ENCODE results near the gene TAF4B.
"Not testable (repeated sequence)": the region's sequence is repeated elsewhere in the genome, so short reads cannot be mapped to it uniquely, and the experiment has no call there.

TAF4B gene

DNA sequence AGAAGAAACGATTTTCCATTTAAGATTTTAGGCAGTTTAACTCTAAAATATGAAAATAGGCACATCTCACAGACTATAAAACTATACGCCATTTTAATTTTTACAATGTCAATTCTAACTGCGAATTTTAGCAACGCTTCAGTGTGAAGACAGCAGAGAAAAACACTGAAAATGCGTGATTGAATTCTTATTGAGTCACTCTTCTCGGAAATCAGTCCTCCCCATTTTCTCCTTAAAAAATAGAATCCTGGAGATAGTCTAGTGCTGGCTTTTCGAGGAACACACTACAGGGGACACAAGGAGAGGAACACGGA, 373 bp upstream of the TAF4B start:
- Mint-ChIP-seq H3K4me3 (peak overlapping the region; percentile 83), H3K27ac (peak overlapping the region; percentile 93), H3K9me3 (no peaks in the 10 kb centered on the region), H3K36me3 (peaks cover 13% of the 10 kb centered on the region), H3K4me1 (peaks cover 22% of the 10 kb centered on the region)
- no peak for ATAC-seq
- no peak for DNase-seq (ENCODE audit: low spot score in 2 of 2)

DNA sequence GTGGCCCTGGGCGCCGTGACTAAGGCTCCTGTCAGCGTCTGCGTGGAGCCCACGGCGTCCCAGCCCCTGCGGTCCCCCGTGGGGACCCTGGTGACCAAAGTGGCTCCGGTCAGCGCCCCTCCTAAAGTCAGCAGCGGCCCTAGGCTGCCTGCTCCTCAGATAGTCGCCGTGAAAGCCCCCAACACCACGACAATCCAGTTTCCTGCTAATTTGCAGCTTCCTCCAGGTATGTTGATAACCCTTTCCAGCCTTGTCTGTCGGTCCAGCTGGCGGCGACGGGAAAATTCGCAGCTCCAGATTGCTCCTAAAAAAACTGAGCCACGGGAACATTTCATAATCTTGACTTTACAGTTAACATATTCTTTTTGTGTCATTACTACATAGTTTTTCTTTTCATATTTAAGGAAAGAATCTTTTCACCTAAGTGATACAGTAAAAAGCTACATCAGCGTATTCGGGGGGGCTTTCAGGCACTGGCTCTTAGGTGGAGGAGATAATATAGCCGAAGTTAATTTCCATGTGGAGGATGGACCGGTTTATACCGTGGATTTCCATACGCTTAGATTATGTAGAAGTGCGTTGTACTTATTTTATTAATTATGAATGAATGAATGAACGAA, 916 bp downstream of the TAF4B start:
- DNase-seq (ENCODE audit: low spot score in 2 of 2) (no peak), ATAC-seq (no peak)
- Mint-ChIP-seq H3K27ac (peak overlapping the region; percentile 93), H3K4me1 (peaks cover 22% of the 10 kb centered on the region), H3K4me3 (peak overlapping the region; percentile 83), H3K9me3 (no peaks in the 10 kb centered on the region), H3K36me3 (peaks cover 13% of the 10 kb centered on the region)

DNA sequence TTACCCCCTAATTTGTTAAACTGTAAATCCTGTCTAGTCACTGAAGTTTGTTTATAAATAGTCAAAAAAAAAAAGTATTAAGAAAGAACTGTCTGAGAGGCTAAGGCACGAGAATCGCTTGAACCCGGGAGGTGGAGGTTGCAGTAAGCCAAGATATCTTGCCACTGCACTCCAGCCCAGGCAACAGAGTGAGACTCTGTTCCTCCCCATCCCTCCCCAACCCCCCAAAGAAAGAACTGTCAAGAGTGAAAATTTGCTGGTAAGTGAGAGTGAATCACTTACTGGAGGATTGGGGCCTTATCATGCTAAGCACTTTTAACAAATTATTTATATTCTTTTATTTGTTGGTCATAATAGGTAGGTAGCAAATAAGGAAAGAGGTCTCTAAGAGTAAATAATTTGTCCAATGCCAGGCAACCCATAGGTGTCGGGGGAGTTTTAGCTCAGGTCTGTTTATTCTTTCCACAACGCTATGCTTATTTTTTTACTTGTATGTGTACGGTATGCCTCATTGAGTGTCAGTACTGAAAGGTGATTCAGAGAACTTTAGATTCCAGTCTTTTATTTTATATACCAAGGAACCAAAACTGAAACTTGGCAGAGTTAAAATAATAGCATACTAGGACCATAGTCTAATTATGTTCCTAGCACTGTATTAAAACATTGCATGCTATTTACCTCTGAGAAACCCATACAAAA, 2.5 kb downstream of the TAF4B start:
- no peak for DNase-seq (ENCODE audit: low spot score in 2 of 2)
- no peak for ATAC-seq
- Mint-ChIP-seq H3K4me1 (peaks cover 29% of the 10 kb centered on the region), H3K27ac (no peak overlapping the region), H3K4me3 (peak overlapping the region; percentile 83), H3K9me3 (no peaks in the 10 kb centered on the region), H3K36me3 (peaks cover 13% of the 10 kb centered on the region)

DNA sequence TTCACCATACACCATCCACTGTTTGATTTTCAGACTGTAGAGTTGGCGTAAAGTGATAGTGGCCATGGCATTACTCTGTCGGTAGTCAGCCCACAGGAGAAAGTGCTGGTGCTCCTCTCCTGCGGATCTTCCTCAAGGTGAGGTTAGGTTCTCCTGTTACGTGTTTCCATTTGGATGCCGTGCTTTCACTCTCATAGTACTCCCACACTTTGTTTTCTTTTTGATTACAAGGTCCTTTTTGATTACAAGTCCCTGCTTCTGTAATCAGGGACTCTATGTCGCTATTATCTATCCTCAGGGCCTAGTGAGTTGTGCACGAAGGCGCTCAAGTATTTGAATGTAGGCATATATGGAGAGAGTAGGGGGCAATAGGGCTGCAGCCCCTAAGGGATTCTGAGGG, 4.3 kb downstream of the TAF4B start:
- DNase-seq (ENCODE audit: low spot score in 2 of 2) (no peak), ATAC-seq (no peak)
- no peaks in the 10 kb centered on the region for H3K9me3 Mint-ChIP-seq
- H3K36me3 Mint-ChIP-seq, result peaks cover 11% of the 10 kb centered on the region
- H3K4me1 Mint-ChIP-seq, result peaks cover 32% of the 10 kb centered on the region
- no peak overlapping the region for H3K4me3 Mint-ChIP-seq
- H3K27ac Mint-ChIP-seq, result peak overlapping the region; percentile 54

DNA sequence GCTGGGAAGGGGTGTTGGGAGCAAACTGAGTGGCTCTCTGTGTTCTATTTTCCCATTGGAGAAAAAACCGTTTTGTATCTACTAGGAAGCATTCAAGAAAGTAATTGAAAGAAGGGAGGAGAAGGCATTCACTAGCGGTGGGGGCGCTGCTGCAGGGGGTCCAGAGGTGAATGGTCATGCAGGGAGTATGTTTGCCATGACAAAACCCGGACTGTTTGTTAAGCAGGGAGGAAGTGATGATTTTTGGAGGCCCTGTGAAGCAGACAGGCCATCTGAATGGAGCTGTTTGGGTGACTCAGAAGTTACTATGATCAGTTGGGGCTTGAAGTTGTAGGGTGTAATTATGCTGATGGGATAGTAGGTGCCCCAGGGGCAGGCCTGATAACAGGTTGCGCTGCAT, 7.0 kb downstream of the TAF4B start:
- Mint-ChIP-seq H3K27ac (no peak overlapping the region), H3K4me1 (peaks cover 23% of the 10 kb centered on the region), H3K9me3 (no peaks in the 10 kb centered on the region), H3K4me3 (no peak overlapping the region), H3K36me3 (no peaks in the 10 kb centered on the region)
- ATAC-seq (no peak), DNase-seq (ENCODE audit: low spot score in 2 of 2) (no peak)

DNA sequence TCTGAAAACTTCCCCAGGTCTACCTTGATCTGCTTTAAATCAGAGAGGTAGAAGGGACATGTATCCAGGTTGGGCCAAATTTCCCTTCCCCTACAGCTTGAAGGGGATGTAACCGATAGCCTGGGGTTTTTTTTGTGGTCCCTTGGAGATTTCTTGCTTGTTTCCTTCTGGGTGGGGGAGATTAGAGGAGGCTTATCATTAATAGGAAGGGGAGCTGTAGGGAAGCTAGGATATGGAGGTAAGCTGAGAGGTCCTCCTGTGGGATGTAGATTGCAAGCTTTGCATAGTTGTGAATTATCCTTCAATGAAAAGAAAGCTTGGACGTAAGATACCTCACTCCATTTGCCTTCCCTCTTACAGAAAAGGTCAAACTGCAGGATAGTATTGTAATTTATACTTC, 11.1 kb downstream of the TAF4B start:
- H3K36me3 Mint-ChIP-seq, ATAC-seq: not testable (repeated sequence)

DNA sequence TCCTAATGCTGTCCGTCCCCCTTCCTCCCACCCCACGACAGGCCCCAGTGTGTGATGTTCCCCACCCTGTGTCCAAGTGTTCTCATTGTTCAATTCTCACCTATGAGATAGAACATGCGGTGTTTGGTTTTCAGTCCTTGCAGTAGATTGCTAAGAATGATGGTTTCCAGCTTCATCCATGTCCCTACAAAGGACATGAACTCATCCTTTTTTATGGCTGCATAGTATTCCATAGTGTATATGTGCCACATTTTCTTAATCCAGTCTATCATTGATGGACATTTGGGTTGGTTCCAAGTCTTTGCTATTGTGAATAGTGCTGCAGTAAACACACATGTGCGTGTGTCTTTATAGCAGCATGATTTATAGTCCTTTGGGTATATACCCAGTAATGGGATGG, 12.5 kb downstream of the TAF4B start:
- peaks cover 12% of the 10 kb centered on the region for H3K9me3 Mint-ChIP-seq
- not testable (repeated sequence) for ATAC-seq, H3K27ac Mint-ChIP-seq

More for the DNA sequence above, 11.1 kb downstream of the TAF4B start:
- not testable (repeated sequence) for H3K27ac Mint-ChIP-seq; H3K4me3 Mint-ChIP-seq; H3K9me3 Mint-ChIP-seq; DNase-seq (ENCODE audit: low spot score in 2 of 2)
- H3K4me1 Mint-ChIP-seq, result peaks cover 17% of the 10 kb centered on the region

DNA sequence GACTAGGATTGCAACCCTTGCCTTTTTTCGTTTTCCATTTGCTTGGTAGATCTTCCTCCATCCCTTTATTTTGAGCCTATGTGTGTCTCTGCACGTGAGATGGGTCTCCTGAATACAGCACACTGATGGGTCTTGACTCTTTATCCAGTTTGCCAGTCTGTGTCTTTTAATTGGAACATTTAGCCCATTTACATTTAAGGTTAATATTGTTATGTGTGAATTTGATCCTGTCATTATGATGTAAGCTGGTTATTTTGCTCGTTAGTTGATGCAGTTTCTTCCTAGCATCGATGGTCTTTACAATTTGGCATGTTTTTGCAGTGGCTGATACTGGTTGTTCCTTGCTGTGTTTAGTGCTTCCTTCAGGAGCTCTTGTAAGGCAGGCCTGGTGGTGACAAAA, 16.1 kb downstream of the TAF4B start:
- peaks cover 16% of the 10 kb centered on the region for H3K9me3 Mint-ChIP-seq
- H3K27ac Mint-ChIP-seq; DNase-seq (ENCODE audit: low spot score in 2 of 2); ATAC-seq; H3K4me3 Mint-ChIP-seq; H3K36me3 Mint-ChIP-seq; H3K4me1 Mint-ChIP-seq: not testable (repeated sequence)

More for the DNA sequence above, 12.5 kb downstream of the TAF4B start:
- not testable (repeated sequence) for H3K36me3 Mint-ChIP-seq; DNase-seq (ENCODE audit: low spot score in 2 of 2); H3K4me3 Mint-ChIP-seq
- peaks cover 11% of the 10 kb centered on the region for H3K4me1 Mint-ChIP-seq

DNA sequence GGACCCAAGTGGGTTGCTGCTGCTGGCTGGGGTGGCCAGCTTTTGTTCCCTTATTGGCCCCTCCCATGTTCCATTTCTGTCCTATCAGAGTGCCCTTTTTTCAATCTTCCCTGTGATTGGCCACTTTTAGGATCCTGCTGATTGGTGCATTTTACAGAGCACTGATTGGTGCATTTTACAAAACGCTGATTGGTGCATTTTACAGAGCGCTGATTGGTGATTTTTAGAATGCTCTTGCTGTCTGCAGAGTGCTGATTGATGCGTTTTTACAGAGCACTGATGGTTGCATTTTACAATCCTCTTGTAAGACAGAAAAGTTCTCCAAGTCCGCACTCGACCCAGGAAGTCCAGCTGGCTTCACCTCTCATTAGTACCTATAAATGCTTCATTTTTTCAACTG, 19.2 kb downstream of the TAF4B start:
- ATAC-seq; H3K4me1 Mint-ChIP-seq; H3K27ac Mint-ChIP-seq; H3K36me3 Mint-ChIP-seq; DNase-seq (ENCODE audit: low spot score in 2 of 2); H3K4me3 Mint-ChIP-seq: not testable (repeated sequence)
- peaks cover 16% of the 10 kb centered on the region for H3K9me3 Mint-ChIP-seq

DNA sequence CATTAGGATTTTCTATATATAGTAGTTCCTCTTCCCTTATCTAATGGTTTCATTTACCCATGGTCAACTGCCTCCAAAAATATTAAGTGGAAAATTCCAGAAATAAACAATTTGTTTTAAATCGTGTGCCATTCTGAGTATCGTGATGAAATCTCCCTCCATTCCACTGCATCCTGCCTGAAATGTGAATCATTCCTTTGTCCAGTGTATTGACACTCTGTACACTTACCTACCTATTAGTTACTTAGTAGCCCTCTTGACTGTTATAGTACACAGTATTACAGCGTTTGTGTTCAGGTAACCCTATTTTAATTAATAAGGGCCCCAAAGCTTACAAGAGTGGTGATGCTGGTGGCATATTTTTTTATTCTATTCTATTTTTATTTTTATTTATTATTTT, 26.2 kb downstream of the TAF4B start:
- no peak for DNase-seq (ENCODE audit: low spot score in 2 of 2)

DNA sequence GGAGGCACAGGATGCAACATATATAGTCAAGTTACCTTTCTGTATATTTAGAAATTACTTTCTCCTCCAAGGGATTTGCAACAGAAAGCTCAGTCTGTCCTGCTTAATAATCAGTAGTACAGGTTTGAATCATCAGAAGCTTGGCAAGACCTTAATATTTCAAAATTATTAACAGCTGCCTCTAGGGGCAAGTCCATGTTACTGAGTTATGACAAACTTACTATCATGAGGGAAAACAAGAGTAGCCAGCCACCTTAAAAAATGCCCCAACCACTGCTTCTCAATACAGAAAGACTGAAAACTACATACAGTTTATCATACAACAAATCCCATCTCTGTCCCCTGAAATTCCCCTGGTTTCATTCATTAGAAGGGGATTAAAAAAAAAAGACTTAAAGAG, 28.6 kb downstream of the TAF4B start:
- H3K9me3 Mint-ChIP-seq; H3K4me1 Mint-ChIP-seq; ATAC-seq; H3K27ac Mint-ChIP-seq; H3K4me3 Mint-ChIP-seq; H3K36me3 Mint-ChIP-seq; DNase-seq (ENCODE audit: low spot score in 2 of 2): not testable (repeated sequence)

More for the DNA sequence above, 26.2 kb downstream of the TAF4B start:
- Mint-ChIP-seq H3K4me3 (no peak overlapping the region), H3K27ac (no peak overlapping the region), H3K9me3 (no peaks in the 10 kb centered on the region), H3K4me1 (no peaks in the 10 kb centered on the region), H3K36me3 (no peaks in the 10 kb centered on the region)
- ATAC-seq, result no peak

DNA sequence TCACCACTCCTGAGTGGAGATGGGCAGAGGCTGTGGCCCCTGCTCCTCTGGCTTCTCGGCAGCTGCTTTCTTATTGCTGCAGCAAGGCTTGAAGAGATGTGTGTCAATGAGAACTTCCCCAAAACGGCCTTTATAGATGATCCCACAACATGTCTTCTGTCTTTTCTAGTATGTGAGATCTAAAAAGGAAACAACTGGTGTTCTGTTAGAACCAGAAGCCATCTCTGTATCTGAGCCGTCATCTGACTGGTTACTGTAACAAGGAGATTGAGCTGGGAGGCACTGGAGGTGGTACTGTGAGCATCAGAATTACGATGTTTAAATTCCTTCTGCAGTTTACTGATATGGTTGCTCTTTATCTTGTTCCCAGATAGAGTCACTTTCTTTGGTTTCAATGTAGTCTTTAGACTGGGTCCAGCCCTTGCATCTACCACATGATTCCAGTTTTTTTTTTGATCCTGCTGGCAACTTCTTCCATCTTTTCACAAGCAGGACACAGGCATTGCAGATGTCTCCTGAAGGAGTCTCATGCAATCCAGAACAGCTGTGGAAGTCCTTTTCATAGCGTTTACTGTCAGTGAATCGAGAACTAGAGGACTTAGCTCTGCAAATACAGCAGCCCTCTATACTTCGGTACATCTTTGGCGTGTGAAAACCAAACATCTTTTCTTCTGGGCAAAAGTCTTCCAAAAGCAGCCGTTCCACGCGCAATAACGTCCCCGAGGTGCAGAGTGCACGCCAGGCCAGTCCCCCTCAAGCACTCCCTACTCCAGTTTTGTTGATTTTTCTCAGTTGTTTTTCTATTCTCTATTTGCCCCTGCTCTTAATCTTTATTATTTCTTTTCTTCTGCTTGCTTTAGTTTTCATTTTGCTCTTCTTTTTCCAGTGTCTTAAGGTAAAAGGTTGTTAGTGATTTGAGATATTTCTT, 29.7 kb downstream of the TAF4B start:
- ATAC-seq (no peak), DNase-seq (ENCODE audit: low spot score in 2 of 2) (no peak)
- no peak overlapping the region for H3K27ac Mint-ChIP-seq
- no peaks in the 10 kb centered on the region for H3K36me3 Mint-ChIP-seq
- no peaks in the 10 kb centered on the region for H3K4me1 Mint-ChIP-seq
- no peak overlapping the region for H3K4me3 Mint-ChIP-seq
- H3K9me3 Mint-ChIP-seq, result peaks cover 4% of the 10 kb centered on the region

DNA sequence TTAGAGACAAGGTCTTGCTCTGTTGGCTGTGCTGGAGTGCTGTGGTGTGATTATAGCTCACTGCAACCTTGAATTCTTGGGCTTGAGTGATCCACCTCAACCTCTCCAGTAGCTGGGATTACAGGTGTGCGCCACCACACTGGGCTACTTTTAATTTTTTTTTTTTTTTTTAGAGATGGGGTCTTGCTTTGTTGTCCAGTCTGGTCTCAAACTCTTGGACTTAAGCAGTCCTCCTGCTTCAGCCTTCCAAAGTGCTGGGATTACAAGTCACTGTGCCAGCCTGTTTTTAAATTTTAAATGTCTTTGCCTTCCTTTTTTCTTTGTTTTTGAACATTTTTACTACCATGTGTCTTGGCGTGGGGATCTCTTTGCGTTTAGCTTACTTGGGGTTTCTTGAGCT, 32.5 kb downstream of the TAF4B start:
- no peaks in the 10 kb centered on the region for H3K4me1 Mint-ChIP-seq
- H3K9me3 Mint-ChIP-seq, result peaks cover 4% of the 10 kb centered on the region
- no peaks in the 10 kb centered on the region for H3K36me3 Mint-ChIP-seq
- DNase-seq (ENCODE audit: low spot score in 2 of 2) (no peak), ATAC-seq (no peak)
- H3K4me3 Mint-ChIP-seq, result no peak overlapping the region
- no peak overlapping the region for H3K27ac Mint-ChIP-seq

DNA sequence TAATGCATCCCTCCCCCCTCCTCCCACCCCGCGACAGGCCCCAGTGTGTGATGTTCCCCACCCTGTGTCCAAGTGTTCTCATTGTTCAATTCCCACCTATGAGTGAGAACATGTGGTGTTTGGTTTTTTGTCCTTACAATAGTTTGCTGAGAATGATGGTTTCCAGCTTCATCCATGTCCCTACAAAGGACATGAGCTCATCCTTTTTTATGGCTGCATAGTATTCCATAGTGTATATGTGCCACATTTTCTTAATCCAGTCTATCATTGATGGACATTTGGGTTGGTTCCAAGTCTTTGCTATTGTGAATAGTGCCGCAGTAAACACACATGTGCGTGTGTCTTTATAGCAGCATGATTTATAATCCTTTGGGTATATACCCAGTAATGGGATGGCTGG, 33.2 kb downstream of the TAF4B start:
- H3K9me3 Mint-ChIP-seq; H3K27ac Mint-ChIP-seq; DNase-seq (ENCODE audit: low spot score in 2 of 2); H3K4me3 Mint-ChIP-seq; ATAC-seq; H3K4me1 Mint-ChIP-seq; H3K36me3 Mint-ChIP-seq: not testable (repeated sequence)

DNA sequence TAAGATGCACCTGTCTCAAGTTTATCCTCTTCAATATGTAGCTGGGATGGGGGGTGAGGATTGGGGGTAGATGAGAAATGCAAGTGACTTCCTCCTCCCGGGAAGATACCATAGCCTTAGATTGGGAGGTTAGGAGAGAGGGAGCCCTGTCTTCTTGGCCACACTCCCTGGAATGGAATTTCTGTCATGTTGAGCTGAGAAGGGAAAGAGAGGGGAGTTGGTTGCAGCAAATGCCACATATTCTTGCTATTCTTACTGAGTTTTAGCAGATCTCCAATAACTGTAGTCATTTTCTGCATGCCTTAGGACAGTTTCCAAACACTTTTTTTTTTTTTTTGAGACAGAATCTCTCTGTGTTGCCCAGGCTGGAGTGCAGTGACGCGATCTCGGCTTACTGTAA, 35.9 kb downstream of the TAF4B start:
- H3K4me1 Mint-ChIP-seq, result no peaks in the 10 kb centered on the region
- H3K4me3 Mint-ChIP-seq, result no peak overlapping the region
- ATAC-seq, result no peak
- H3K9me3 Mint-ChIP-seq, result peaks cover 4% of the 10 kb centered on the region
- H3K36me3 Mint-ChIP-seq, result no peaks in the 10 kb centered on the region
- no peak for DNase-seq (ENCODE audit: low spot score in 2 of 2)
- no peak overlapping the region for H3K27ac Mint-ChIP-seq
